Activated CD4-positive, alpha-beta memory T cell treated with anti-CD3 and anti-CD28 coated beads, Interleukin-2, amount 10 ng/mL, durations not matched to agents 7 days and 5 days (primary cell): ENCODE data around the gene CALD1. TPM values are rescaled to one million over a fixed set of nuclear protein-coding genes. Genes with fewer than 3 reads are reported as not detected.
A peak's percentile ranks its signal among the peaks of the same experiment; 100 is the strongest.

ENCODE experiments used
- CTCF ChIA-PET: fragments of 350-600 bp; sonication (Branson Sonifier 250); formaldehyde crosslinking; loops from one replicate; lab custom pipeline; 2021; ENCODE audit warnings: antibody characterized with exemption, inconsistent platforms; lab: Charles Lee
- POLR2A ChIA-PET: fragments of 350-600 bp; sonication (Branson Sonifier 250); formaldehyde crosslinking; loops from one replicate; lab custom pipeline; 2021; ENCODE audit warnings: antibody characterized with exemption; lab: Charles Lee
- DNase-seq: peaks from one replicate; pipeline ENCODE4 v3.0.0-alpha.2; 2020
- H3K27ac Mint-ChIP-seq: one replicate; pipeline ENCODE4 v1.8.0; 2021; ENCODE audit warnings: mild to moderate bottlenecking, mixed read lengths
- H3K27me3 Mint-ChIP-seq: one replicate; pipeline ENCODE4 v1.8.0; 2021; ENCODE audit warnings: mixed read lengths
- H3K36me3 Mint-ChIP-seq: one replicate; pipeline ENCODE4 v1.8.0; 2021; ENCODE audit warnings: low read depth, mixed read lengths
- H3K4me1 Mint-ChIP-seq: one replicate; pipeline ENCODE4 v1.8.0; 2021; ENCODE audit warnings: mixed read lengths
- H3K4me3 Mint-ChIP-seq: one replicate; pipeline ENCODE4 v1.8.0; 2021; ENCODE audit warnings: mild to moderate bottlenecking, mixed read lengths
- H3K9me3 Mint-ChIP-seq: one replicate; pipeline ENCODE4 v1.8.0; 2021; ENCODE audit warnings: mixed read lengths
- total RNA-seq, 2 experiments: library from RNA; stranded (reverse); gene quantifications; one replicate each; pipeline ENCODE4 v1.2.3, GENCODE V29; 2021

The CALD1 gene
- total RNA-seq, 2 experiments from 2014 or later = 0.38 to 0.63 TPM

DNA sequence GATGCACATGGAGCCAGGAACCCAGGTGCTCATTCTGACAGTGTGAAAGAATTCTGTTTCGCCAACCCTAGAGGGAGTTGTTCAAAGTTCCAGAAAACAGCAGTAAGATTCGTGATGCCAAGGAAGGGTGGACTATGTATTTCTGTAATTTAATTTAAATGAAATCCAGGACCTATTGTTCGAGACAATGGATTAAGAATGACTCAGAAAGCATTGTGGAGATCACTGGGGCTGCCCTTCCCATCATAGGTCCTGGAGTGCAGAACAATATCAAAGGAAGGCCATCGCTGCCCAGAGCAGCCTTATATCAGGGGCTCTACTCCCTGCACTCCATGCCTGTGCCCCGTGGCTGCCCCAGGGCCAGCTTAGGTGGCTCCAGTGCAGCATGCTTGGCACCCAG, 32.1 kb upstream of the CALD1 start:
- POLR2A ChIA-PET = no interaction called here
- Mint-ChIP-seq H3K36me3 (no peaks in the 10 kb centered on the region), H3K9me3 (no peaks in the 10 kb centered on the region), H3K27ac (no peak overlapping the region), H3K27me3 (no peaks in the 10 kb centered on the region), H3K4me1 (peaks cover 8% of the 10 kb centered on the region), H3K4me3 (no peak overlapping the region)
- CTCF ChIA-PET = interaction anchor here (1.2 to 2.9 kb wide), 2 partner anchors 23 to 114 kb away, joined by 7 to 11 read pairs; no protein-coding TSS in a partner anchor
- no peak for DNase-seq

GRCh38 chr7:134750083-134751062, 29.1 kb upstream of the CALD1 start:
- DNase-seq = peak; percentile 66
- Mint-ChIP-seq H3K4me3 (no peak overlapping the region), H3K36me3 (no peaks in the 10 kb centered on the region), H3K27ac (no peak overlapping the region), H3K9me3 (no peaks in the 10 kb centered on the region), H3K27me3 (no peaks in the 10 kb centered on the region), H3K4me1 (peaks cover 8% of the 10 kb centered on the region)
- ChIA-PET CTCF (interaction anchor here (0.7 to 4.3 kb wide), 10 partner anchors 9 to 122 kb away, joined by 3 to 27 read pairs (median 4); partner anchors contain the start of gene BPGM), POLR2A (interaction anchor here (1.2 to 1.5 kb wide), 2 partner anchors 104 to 115 kb away, joined by 4 read pairs; partner anchors contain the start of gene BPGM)

- no peak overlapping the region for H3K4me3 Mint-ChIP-seq
- no peaks in the 10 kb centered on the region for H3K9me3 Mint-ChIP-seq
- H3K36me3 Mint-ChIP-seq = no peaks in the 10 kb centered on the region
- H3K27ac Mint-ChIP-seq = no peak overlapping the region
- ChIA-PET CTCF (interaction anchor here (1.3 to 4.3 kb wide), 6 partner anchors 28 to 119 kb away, joined by 3 to 27 read pairs (median 9); no protein-coding TSS in a partner anchor), POLR2A (interaction anchor here (0.7 kb wide), 1 partner anchor 436 kb away, joined by 3 read pairs; no protein-coding TSS in a partner anchor)
- peaks cover 8% of the 10 kb centered on the region for H3K4me1 Mint-ChIP-seq
- no peaks in the 10 kb centered on the region for H3K27me3 Mint-ChIP-seq
- no peak for DNase-seq
Observed at GRCh38 chr7:134752006-134752760, 27.3 kb upstream of the CALD1 start.

DNA sequence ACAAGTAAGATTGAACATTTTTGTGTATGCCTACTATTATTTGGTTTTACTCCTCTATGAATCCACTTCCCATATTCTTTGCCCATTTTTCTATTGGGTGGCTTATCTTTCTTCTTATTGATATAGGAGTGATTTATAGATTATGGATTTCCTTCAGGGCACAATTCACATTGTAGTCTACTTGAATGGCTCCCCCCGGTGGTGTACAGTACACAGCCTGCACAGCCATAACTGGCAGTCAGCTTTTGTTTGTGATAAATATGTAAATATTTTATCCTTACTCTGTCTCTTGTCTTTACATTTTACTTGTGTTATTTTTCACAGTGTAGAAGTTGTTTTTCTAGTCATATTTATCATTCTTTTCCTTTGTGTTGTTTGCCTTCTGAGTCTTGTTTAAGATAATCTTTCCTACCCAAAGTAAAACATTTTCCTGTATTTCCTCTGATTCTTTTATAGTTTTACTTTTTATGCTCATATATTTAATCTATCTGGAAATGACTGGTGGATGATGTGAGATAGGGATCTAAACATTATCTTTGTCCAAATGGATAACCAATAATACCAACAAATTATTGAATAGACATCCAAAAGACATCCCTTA, 23.9 kb upstream of the CALD1 start:
- Mint-ChIP-seq H3K4me3 (no peak overlapping the region), H3K9me3 (no peaks in the 10 kb centered on the region), H3K36me3 (no peaks in the 10 kb centered on the region), H3K4me1 (peaks cover 7% of the 10 kb centered on the region), H3K27me3 (peaks cover 2% of the 10 kb centered on the region), H3K27ac (no peak overlapping the region)
- peak; percentile 50 for DNase-seq
- POLR2A ChIA-PET = no interaction called here
- CTCF ChIA-PET = interaction anchor here (1.3 to 4.0 kb wide), 6 partner anchors 9 to 144 kb away, joined by 3 to 32 read pairs (median 6); no protein-coding TSS in a partner anchor

GRCh38 chr7:134757938-134758337, 21.5 kb upstream of the CALD1 start:
- H3K4me3 Mint-ChIP-seq = no peak overlapping the region
- ChIA-PET POLR2A (no interaction called here), CTCF (interaction anchor here (2.4 kb wide), 1 partner anchor 146 kb away, joined by 5 read pairs; no protein-coding TSS in a partner anchor)
- no peak for DNase-seq
- no peak overlapping the region for H3K27ac Mint-ChIP-seq
- no peaks in the 10 kb centered on the region for H3K4me1 Mint-ChIP-seq
- no peaks in the 10 kb centered on the region for H3K36me3 Mint-ChIP-seq
- H3K9me3 Mint-ChIP-seq = no peaks in the 10 kb centered on the region
- H3K27me3 Mint-ChIP-seq = peaks cover 4% of the 10 kb centered on the region

GRCh38 chr7:134758981-134759380, 20.5 kb upstream of the CALD1 start:
- Mint-ChIP-seq H3K4me1 (no peaks in the 10 kb centered on the region), H3K27ac (no peak overlapping the region), H3K9me3 (no peaks in the 10 kb centered on the region), H3K36me3 (no peaks in the 10 kb centered on the region), H3K27me3 (peaks cover 6% of the 10 kb centered on the region), H3K4me3 (no peak overlapping the region)
- no peak for DNase-seq
- CTCF ChIA-PET = interaction anchor here (0.7 to 0.9 kb wide), 2 partner anchors 126 kb away, joined by 3 read pairs; no protein-coding TSS in a partner anchor
- POLR2A ChIA-PET = interaction anchor here (0.6 kb wide), 1 partner anchor 111 kb away, joined by 3 read pairs; no protein-coding TSS in a partner anchor

GRCh38 chr7:134761266-134761665, 18.2 kb upstream of the CALD1 start:
- ChIA-PET CTCF (interaction anchor here (0.8 kb wide), 1 partner anchor 213 kb away, joined by 3 read pairs; no protein-coding TSS in a partner anchor), POLR2A (no interaction called here)
- DNase-seq = no peak
- Mint-ChIP-seq H3K36me3 (no peaks in the 10 kb centered on the region), H3K27ac (no peak overlapping the region), H3K4me1 (no peaks in the 10 kb centered on the region), H3K4me3 (no peak overlapping the region), H3K9me3 (no peaks in the 10 kb centered on the region), H3K27me3 (peaks cover 9% of the 10 kb centered on the region)

GRCh38 chr7:134763960-134764359, 15.5 kb upstream of the CALD1 start:
- H3K27ac Mint-ChIP-seq = no peak overlapping the region
- ChIA-PET CTCF (interaction anchor here (1.4 kb wide), 1 partner anchor 9 kb away, joined by 3 read pairs; no protein-coding TSS in a partner anchor), POLR2A (no interaction called here)
- H3K4me1 Mint-ChIP-seq = no peaks in the 10 kb centered on the region
- H3K9me3 Mint-ChIP-seq = no peaks in the 10 kb centered on the region
- peaks cover 9% of the 10 kb centered on the region for H3K27me3 Mint-ChIP-seq
- no peak overlapping the region for H3K4me3 Mint-ChIP-seq
- no peak for DNase-seq
- H3K36me3 Mint-ChIP-seq = no peaks in the 10 kb centered on the region

- H3K9me3 Mint-ChIP-seq = no peaks in the 10 kb centered on the region
- H3K27ac Mint-ChIP-seq = no peak overlapping the region
- no peak for DNase-seq
- CTCF ChIA-PET = interaction anchor here (1.4 kb wide), 1 partner anchor 9 kb away, joined by 3 read pairs; no protein-coding TSS in a partner anchor
- peaks cover 9% of the 10 kb centered on the region for H3K27me3 Mint-ChIP-seq
- H3K4me1 Mint-ChIP-seq = no peaks in the 10 kb centered on the region
- POLR2A ChIA-PET = no interaction called here
- no peaks in the 10 kb centered on the region for H3K36me3 Mint-ChIP-seq
- H3K4me3 Mint-ChIP-seq = no peak overlapping the region
Observed at GRCh38 chr7:134764365-134764764, 15.1 kb upstream of the CALD1 start.

- Mint-ChIP-seq H3K4me1 (no peaks in the 10 kb centered on the region), H3K36me3 (no peaks in the 10 kb centered on the region), H3K27ac (no peak overlapping the region), H3K4me3 (no peak overlapping the region), H3K9me3 (no peaks in the 10 kb centered on the region), H3K27me3 (peaks cover 7% of the 10 kb centered on the region)
- CTCF ChIA-PET = no interaction called here
- no peak for DNase-seq
- POLR2A ChIA-PET = no interaction called here
Observed at GRCh38 chr7:134766779-134767519, 12.5 kb upstream of the CALD1 start.

DNA sequence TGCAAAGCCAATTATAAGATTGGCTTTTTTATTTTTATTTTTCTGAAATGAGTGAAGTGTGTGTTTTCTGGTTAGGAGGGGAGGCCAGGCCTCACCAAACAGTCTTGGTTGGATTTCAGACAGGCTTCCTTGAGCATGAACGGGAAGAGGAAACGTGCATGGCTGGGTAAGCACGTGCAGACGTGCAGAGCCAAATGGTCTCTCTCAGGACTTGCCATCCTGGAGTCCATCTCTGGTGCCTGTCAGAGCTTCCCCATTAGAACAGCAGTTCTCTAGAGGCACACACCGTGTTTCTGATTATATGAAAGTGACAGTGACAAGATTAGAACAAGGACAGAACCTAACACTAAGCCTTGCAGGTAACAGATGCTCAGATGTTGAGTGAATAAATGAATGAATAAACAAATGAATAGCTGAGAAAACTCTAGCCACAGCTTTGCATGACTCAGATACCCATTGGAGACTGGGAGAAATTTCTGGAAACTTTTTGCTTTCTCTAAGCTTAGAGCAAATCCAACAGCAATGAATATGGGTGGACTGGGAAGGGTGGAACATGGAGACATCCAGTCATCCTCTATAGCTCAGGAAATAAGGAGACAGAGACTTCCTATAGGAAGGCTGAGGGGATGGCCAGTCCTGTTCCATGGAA, 11.8 kb upstream of the CALD1 start:
- ChIA-PET POLR2A (no interaction called here), CTCF (no interaction called here)

More for the DNA sequence above, 11.8 kb upstream of the CALD1 start:
- Mint-ChIP-seq H3K36me3 (no peaks in the 10 kb centered on the region), H3K27ac (no peak overlapping the region), H3K4me3 (no peak overlapping the region), H3K9me3 (no peaks in the 10 kb centered on the region), H3K4me1 (no peaks in the 10 kb centered on the region), H3K27me3 (peaks cover 5% of the 10 kb centered on the region)
- no peak for DNase-seq
